Lower leg skin (tissue), 4 donors: ENCODE data around the gene ERC2. TPM values are rescaled to one million over a fixed set of nuclear protein-coding genes. Genes with fewer than 3 reads are reported as not detected.

Experiments used
- DNase-seq, 2 donors: peaks; one replicate each; pipeline ENCODE4 v3.0.0-alpha.2; 2019; ENCODE audit warnings: low spot score in 2 of 2
- H3K4me3 ChIP-seq: fragments of 200-600 bp; sonication (generic); 2 replicates; pipeline ENCODE4 v1.5.1; 2017; ENCODE audit warnings: mild to moderate bottlenecking, low read depth; ENCODE audit not compliant: poor library complexity, severe bottlenecking
- CTCF ChIP-seq, 3 donors: fragments of 450-650 bp; IDR thresholded peaks; one replicate each; pipeline ENCODE4 v1.5.1; 2016; ENCODE audit warnings: antibody characterized with exemption in 3 of 3, mild to moderate bottlenecking in 3 of 3, moderate library complexity in 2 of 3
- POLR2A ChIP-seq, 2 donors: fragments of 450-650 bp; IDR thresholded peaks; one replicate each; pipeline ENCODE4 v1.6.1; 2016 to 2017; ENCODE audit warnings: antibody characterized with exemption in 2 of 2, mild to moderate bottlenecking in 1 of 2, moderate library complexity in 1 of 2
- WGBS, 2 donors: methylation state at CpG; one replicate each; pipeline ENCODE4 v1.1.5; 2018; 5-methylcytosine and 5-hydroxymethylcytosine counted together
- intact Hi-C: fragments of 100-400 bp; cut with DNase I; formaldehyde crosslinking; loops from one replicate; pipeline ENCODE4 v1.15.0; 2023; ENCODE audit warnings: low total_unique reads
- total RNA-seq, 4 donors: library from RNA; depleted of rRNA; stranded (reverse); fragments of >200 nt; gene quantifications; one replicate each; pipeline ENCODE4 v1.1.0, GENCODE V29; 2016

ERC2 gene
- total RNA-seq, 4 donors from 2014 or later, result 0.23 to 1.3 (median 0.42) TPM; not detected in 1

GRCh38 chr3:56302417-56302816 is 165.8 kb downstream of the ERC2 start:
- intact Hi-C loops, result no loop called here
- no peak overlapping the region for H3K4me3 ChIP-seq
- TF ChIP-seq POLR2A (IDR thresholded peaks at IDR 0.05) (no peak), CTCF (IDR thresholded peaks at IDR 0.05) (no peak)
- no peak for DNase-seq
- 74 to 75% methylated on average over 2 of the region's 2 CpGs for WGBS, 2 donors

GRCh38 chr3:56297281-56297840 is 170.9 kb downstream of the ERC2 start:
- no peak overlapping the region for H3K4me3 ChIP-seq
- TF ChIP-seq POLR2A (IDR thresholded peaks at IDR 0.05) (no peak), CTCF (IDR thresholded peaks at IDR 0.05) (no peak)
- DNase-seq, result no peak
- 60 to 68% methylated on average over 3 of the region's 3 CpGs for WGBS, 2 donors
- intact Hi-C loops, result no loop called here

GRCh38 chr3:56296361-56296760 is 171.9 kb downstream of the ERC2 start:
- intact Hi-C loops, result no loop called here
- DNase-seq, result no peak
- WGBS, 2 donors, result 72 to 74% methylated on average over 5 of the region's 5 CpGs

GRCh38 chr3:56295161-56295560 is 173.1 kb downstream of the ERC2 start:
- 53% methylated on average over 2 of the region's 2 CpGs for WGBS, 2 donors
- no peak for DNase-seq
- TF ChIP-seq POLR2A (IDR thresholded peaks at IDR 0.05), result no peak
- TF ChIP-seq CTCF (IDR thresholded peaks at IDR 0.05), result no peak
- intact Hi-C loops, result no loop called here
- no peak overlapping the region for H3K4me3 ChIP-seq

More at GRCh38 chr3:56296361-56296760, 171.9 kb downstream of the ERC2 start:
- TF ChIP-seq CTCF (IDR thresholded peaks at IDR 0.05) (no peak), POLR2A (IDR thresholded peaks at IDR 0.05) (no peak)
- H3K4me3 ChIP-seq, result no peak overlapping the region

- TF ChIP-seq CTCF (IDR thresholded peaks at IDR 0.05) (no peak), POLR2A (IDR thresholded peaks at IDR 0.05) (no peak)
- 20 to 50% methylated on average over 1 of the region's 1 CpG for WGBS, 2 donors
These were observed 174.0 kb downstream of the ERC2 start for GRCh38 chr3:56294286-56294685.

GRCh38 chr3:56291953-56292352 is 176.3 kb downstream of the ERC2 start:
- no peak for TF ChIP-seq POLR2A (IDR thresholded peaks at IDR 0.05)
- intact Hi-C loops, result no loop called here
- no peak overlapping the region for H3K4me3 ChIP-seq
- 62 to 72% methylated on average over 3 of the region's 3 CpGs for WGBS, 2 donors
- DNase-seq, result no peak

More at GRCh38 chr3:56294286-56294685, 174.0 kb downstream of the ERC2 start:
- DNase-seq, result no peak
- H3K4me3 ChIP-seq, result no peak overlapping the region
- intact Hi-C loops, result no loop called here
